ENCODE measurements around the gene KCNC1. TPM values are rescaled to one million over a fixed set of nuclear protein-coding genes. Genes with fewer than 3 reads are reported as not detected.

KCNC1 gene
- total and polyA plus RNA-seq, 9 of the 15 experiments (the other 6 are each of a cell fraction or from before 2014, with no cell fraction given), result 0.05 to 0.08 TPM; not detected in 7

- H3K4me3 ChIP-seq, result no peak overlapping the region
- H3K9me1 ChIP-seq (ENCODE audit: control insufficient read depth, insufficient read depth, low read length), result no peaks in the 10 kb centered on the region
- H3K4me1 ChIP-seq (replicated peaks in 1 of 2; ENCODE audit: control insufficient read depth in 2 of 2, insufficient read depth in 2 of 2, low read length in 2 of 2), result peaks cover 10% of the 10 kb centered on the region in 2 experiments
- H2AFZ ChIP-seq (ENCODE audit: low read depth, low read length), result peak overlapping the region; percentile 81
- H3K4me2 ChIP-seq (ENCODE audit: insufficient read depth, low read length), result peak overlapping the region; percentile 12
- no peaks in the 10 kb centered on the region for H3K79me2 ChIP-seq (ENCODE audit: control insufficient read depth, insufficient read depth, low read length)
- BruUV-seq (replicated peaks), result no TSS peak
- no peak overlapping the region for H3K9ac ChIP-seq (ENCODE audit: insufficient read depth in 1 of 2, low read depth in 2 of 2, low read length in 2 of 2)
- H3K36me3 ChIP-seq (ENCODE audit: control insufficient read depth, insufficient read depth, low read length), result no peaks in the 10 kb centered on the region
- intact Hi-C loops (cut with micrococcal nuclease) (no loop called here), in situ Hi-C loops (cut with MboI) (no loop called here)
- H3K9me3 ChIP-seq (replicated peaks; ENCODE audit: control insufficient read depth, insufficient read depth, low read depth, low read length), result no peaks in the 10 kb centered on the region
- DNase-seq (ENCODE audit: extremely low read depth in 1 of 4, low spot score in 3 of 4) (peak; percentile 44 to 64 (median 59)), ATAC-seq (peak; percentile 83), FAIRE-seq (peak; percentile 80)
- ChIA-PET POLR2A (interaction anchor here (1.0 kb wide), 1 partner anchor 37 kb away, joined by 3 read pairs; no protein-coding TSS in a partner anchor), CTCF (ENCODE audit: low intra/inter-chr PET ratio) (no interaction called here)
- no peaks in the 10 kb centered on the region for H4K20me1 ChIP-seq (replicated peaks; ENCODE audit: control insufficient read depth, insufficient read depth, low read length)
- H3K27me3 ChIP-seq (ENCODE audit: control insufficient read depth in 2 of 2, insufficient read depth in 2 of 2, low read length in 2 of 2), result peaks cover 27 to 33% of the 10 kb centered on the region in 2 experiments
- H3K27ac ChIP-seq (ENCODE audit: extremely low read depth, low read depth, low read length), result peak overlapping the region; percentile 40; the same call in 2 of the 3 replicates
- 34% methylated on average over 4 of the region's 5 CpGs for WGBS (ENCODE audit: insufficient coverage, low coverage, missing lambda C conversion rate)
- no peak for TF ChIP-seq NR2C2 (CRISPR knock-in tag; IDR thresholded peaks at IDR 0.05)
- peak; percentile 40; the same call in 1 of the 2 replicates for TF ChIP-seq NR2C2 (tag; IDR thresholded peaks at IDR 0.05)
- peak; percentile 69 for TF ChIP-seq ZNF584 (CRISPR knock-in tag; IDR thresholded peaks at IDR 0.05; ENCODE audit: low read depth)
- TF ChIP-seq, protein P1, sequence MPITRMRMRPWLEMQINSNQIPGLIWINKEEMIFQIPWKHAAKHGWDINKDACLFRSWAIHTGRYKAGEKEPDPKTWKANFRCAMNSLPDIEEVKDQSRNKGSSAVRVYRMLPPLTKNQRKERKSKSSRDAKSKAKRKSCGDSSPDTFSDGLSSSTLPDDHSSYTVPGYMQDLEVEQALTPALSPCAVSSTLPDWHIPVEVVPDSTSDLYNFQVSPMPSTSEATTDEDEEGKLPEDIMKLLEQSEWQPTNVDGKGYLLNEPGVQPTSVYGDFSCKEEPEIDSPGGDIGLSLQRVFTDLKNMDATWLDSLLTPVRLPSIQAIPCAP (CRISPR knock-in tag; IDR thresholded peaks at IDR 0.05; ENCODE audit: borderline replicate concordance), result no peak
- no peak for TF ChIP-seq IRF2 (CRISPR knock-in tag; IDR thresholded peaks at IDR 0.05)
- no peak for TF ChIP-seq ZC3H8 (IDR thresholded peaks at IDR 0.05)
- no peak for TF ChIP-seq SFPQ (IDR thresholded peaks at IDR 0.05; ENCODE audit: low read depth, low read length)
- no peak for TF ChIP-seq NELFE (IDR thresholded peaks at IDR 0.05; ENCODE audit: insufficient read depth, insufficient read length)
- TF ChIP-seq ZNF644 (tag; IDR thresholded peaks at IDR 0.05; ENCODE audit: low read depth), result no peak
- TF ChIP-seq TOE1 (IDR thresholded peaks at IDR 0.05; ENCODE audit: borderline replicate concordance), result peak; percentile 38; the same call in 1 of the 2 replicates
- no peak for TF ChIP-seq TOE1 (CRISPR knock-in tag; IDR thresholded peaks at IDR 0.05; ENCODE audit: borderline replicate concordance, low read depth)
- no peak for TF ChIP-seq KHSRP (IDR thresholded peaks at IDR 0.05)
- no peak for TF ChIP-seq PRPF4 (IDR thresholded peaks at IDR 0.05; ENCODE audit: insufficient read depth, low read depth, low read length, poor library complexity, severe bottlenecking)
- TF ChIP-seq CBX8 (IDR thresholded peaks at IDR 0.05; ENCODE audit: borderline replicate concordance, extremely low read depth, low read depth, low read length, poor library complexity, severe bottlenecking), result no peak
- TF ChIP-seq ARID3B (CRISPR knock-in tag; IDR thresholded peaks at IDR 0.05; ENCODE audit: borderline replicate concordance), result no peak
These were observed 35.1 kb upstream of the KCNC1 start for GRCh38 chr11:17699147-17700114.

Data from K562 (cell line).